HG03342 (cell line): ENCODE data around the gene CARD11.
A peak's percentile ranks its signal among the peaks of the same experiment; 100 is the strongest.

Experiments used
- ATAC-seq: cut with Tn5 transposase; IDR thresholded peaks from one replicate; pipeline ENCODE4 v1.9.1; 2021; ENCODE audit warnings: mild to moderate bottlenecking, moderate library complexity; ENCODE audit not compliant: unreplicated experiment

The CARD11 gene

DNA sequence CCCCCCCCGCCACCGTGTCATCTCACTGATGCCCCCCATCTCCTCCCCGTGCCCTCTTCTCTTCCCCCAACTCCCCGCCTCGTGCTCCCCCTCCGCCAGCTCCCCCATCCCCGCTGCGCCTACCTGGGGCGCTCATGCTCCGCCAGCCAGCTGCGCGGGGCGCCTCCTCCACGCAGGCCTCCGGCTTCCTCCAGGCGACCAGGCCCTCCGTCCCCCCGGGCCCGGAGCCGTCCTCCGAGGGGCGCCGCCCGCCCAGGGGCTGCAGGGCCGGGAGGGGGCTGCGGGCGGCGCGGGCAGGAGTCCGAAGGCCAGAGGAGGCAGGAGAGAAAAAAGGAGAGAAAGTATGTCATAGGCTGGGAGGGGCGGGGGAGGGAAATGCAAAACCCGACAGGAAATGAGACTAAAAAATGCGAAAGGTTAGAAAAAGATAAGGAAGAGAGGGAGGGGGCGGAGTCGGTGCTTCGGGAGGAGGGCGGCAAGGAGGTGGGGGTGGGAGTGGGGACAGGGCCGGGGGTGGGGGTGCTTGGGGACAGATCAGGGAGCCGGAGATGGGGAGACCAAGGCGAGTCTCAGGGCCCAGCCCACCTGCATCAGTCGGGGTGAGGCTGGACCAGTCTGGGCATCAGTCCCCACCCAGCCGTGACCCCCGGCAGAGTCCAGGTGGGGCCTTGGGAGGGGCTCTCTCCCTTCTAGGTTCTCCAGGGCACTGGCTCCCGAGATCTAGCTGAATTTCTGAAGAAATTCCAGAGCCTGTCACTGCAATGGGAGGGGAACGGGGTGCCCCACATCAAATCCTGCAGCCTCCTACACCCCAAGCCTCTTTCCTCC, at the start of gene CARD11:
TSS of gene CARD11 (minus strand) at position 324 of the 828 bp plus-strand sequence. CDS start 85,361 bp downstream, outside the sequence.
- peak; percentile 34 for ATAC-seq

DNA sequence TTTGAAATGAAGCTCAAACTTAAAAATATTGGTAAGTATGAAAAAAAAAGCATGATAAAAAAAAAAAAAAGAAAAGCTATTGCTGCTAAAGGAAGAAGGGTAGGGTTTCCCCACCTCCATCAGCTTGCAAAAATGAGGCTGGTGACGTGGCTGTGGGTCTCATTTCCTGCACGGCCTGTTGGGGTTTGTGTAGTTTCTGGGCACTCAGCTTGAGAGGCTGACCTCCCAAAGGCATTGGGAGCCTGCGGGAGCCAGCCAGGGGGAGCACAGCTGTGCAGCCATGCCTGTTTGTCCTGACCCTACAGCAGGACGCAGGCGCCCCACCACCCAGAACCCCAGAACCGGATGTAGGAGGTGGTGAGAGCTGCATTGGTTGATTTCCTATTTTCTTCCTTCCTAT, 48.8 kb upstream of the CARD11 start:
- peak; percentile 63 for ATAC-seq

DNA sequence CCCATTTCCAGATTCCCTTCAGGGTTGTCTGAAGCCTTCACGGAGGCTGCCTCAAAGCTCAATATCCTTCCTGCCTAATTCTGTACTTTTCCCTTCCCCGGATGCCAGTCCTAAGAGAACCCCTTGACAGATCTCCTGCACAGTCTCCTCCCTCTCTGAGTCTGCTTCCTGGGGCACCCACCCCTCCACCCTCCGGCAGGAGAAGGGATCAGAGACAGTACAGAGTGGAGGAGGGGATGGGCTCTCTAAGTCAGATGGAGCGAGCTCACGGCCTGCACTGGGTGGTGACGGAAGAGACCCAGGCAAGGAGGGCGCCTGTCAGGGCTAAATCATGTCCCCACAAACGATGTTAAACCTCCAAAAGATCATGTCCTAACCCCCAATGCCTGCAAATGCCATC, 48.0 kb upstream of the CARD11 start:
- no peak for ATAC-seq

DNA sequence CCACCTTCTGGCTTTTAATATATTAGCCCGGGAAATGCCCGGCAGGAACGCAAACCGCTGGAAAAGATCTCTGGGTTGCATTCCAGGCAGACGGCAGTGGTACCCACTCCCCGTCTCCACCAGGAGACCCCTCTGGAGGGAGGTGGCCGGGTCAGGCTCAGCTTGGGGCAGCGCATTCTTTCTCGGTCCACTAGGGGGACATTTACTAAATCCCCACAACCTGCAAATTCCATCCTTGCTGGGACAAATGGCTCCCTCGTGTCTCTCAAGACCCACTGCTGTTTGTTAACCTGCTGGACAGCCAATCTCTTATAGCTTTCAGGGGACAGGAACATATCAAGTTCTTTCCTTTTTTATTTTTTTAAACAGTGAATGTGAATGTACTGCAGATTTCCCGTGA, 45.8 kb upstream of the CARD11 start:
- no peak for ATAC-seq

DNA sequence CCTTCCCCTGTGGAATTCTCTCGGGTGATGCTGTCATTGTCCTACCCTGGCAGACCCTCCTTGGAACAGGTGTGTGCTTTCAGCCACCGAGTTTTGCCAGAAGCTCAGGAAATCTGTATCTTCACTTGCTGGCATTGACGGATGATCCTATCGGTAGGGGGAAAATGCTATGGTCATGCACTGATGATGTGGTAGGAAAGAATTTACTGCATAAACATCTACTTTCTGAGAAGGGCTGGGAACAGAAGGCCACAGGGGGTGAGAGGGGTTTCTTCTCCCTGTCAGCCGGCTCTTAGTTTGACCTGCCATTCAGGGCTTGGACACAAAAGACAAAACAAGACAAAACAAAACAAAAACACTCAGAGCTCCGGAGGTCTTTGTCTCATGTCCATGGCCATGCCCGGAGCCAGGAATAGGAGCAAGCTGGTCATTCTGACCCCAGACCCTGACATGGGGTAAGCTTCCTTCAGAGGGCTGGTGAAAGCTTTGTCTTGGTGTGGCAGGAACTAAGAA, 43.6 kb upstream of the CARD11 start:
- no peak for ATAC-seq

DNA sequence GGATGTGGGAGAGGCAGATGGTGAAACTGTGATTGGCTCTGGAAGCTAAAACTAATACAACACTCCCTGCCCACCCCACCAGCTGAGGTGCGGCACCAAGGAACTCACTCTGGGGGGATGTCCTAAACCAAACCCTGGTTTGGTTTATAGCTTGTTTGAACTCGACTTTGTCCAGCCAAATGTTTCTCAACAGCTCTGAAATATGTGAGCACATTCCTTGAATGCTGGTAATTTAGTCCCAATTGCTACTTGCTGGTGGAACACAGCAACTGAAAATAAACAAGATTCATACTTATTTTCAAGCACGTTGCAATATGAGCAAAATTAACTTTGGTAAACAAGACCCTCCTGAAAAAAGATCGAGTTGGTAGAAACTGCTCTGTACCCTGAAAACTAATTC, 39.7 kb upstream of the CARD11 start:
- no peak for ATAC-seq

DNA sequence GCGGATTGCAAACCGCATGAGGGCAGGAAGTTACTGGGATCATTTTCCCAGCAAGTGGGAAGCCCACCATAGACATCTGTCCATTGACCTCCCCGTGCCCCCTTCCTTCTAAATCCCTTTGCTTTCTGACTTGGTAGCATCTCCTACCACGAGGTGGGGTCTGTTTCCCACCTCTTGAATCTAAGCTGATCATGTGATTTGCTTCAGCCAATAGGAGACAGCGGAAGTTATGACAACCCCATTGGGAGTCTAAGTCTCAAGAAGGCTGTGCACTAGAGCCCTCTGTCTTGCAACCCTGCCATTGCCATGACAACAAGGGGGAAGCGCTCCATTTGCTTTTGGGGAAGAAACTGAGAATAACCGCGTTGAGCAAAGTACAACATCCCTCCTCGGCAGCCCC, 39.2 kb upstream of the CARD11 start:
- ATAC-seq: no peak

DNA sequence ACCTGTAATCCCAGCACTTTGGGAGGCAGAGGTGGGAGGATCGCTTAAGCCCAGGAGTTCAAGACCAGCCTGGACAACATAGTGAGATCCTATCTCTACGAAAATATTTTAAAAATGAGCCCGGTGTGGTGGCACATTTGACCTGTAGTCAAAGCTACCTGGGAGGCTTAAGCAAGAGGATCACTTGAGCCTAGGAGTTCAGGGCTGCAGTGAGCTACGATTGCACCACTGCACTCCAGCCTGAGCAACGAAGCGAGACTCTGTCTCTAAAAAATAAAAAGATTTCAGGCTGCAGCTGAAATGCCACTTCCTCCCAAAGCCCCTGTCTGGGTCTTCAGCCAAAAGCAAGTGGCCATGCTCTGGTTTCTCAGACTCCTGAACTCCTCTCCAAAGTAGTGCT, 38.7 kb upstream of the CARD11 start:
- no peak for ATAC-seq

DNA sequence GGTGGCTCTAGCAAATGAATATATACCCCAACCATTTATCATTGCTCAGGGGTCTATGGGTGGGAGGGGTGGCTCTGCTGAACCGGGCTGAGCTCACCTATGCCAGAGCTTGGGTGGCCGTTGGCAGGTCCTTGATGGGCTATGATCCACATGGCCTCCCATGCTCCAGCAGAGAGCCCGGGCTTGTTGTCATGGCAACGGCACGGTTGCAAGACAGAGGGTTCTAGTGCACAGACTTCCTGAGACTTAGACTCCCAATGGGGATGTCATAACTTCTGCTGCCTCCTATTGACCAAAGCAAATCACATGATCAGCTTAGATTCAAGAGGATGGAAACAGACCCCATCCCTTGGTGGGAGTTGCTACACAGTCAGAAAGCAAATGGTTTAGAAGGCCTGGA, 36.4 kb upstream of the CARD11 start:
- no peak for ATAC-seq

DNA sequence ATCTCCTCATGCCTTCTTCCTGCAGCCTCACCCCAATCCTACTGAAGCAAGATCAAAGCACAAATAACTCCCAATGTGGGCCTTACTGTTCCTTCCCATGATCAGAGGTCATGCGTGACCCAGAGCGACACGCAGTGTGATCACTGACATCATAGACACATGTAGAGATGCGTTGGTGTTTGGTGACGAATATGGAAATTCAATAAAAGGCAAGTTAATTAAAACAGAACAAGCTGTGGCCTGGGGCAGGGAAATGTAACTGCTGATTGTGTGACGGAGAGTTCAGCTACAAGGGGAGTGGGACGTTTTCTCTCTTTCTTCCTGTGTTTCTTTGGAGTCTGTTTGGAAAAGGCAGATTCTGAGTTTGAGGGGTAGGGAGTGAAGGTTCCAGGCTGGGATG, 34.8 kb upstream of the CARD11 start:
- no peak for ATAC-seq

DNA sequence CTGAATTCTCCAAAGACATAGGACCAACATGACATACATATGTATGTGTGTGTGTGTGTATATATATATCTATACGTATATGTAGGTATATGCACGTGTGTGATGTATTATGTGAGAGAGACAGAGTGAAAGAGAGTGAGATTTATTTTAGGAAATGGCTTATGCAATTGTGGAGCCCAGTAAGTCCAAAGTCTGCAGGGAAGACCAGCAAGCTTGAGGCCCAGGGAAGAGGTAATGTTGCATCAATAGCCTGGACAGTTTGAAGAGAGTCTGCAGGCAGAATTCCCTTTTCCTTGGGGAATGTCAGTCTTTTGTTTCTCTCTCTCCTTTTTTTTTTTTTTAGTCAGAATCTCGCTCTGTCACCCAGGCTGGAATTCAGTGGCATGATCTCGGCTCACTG, 33.0 kb upstream of the CARD11 start:
- ATAC-seq: no peak

DNA sequence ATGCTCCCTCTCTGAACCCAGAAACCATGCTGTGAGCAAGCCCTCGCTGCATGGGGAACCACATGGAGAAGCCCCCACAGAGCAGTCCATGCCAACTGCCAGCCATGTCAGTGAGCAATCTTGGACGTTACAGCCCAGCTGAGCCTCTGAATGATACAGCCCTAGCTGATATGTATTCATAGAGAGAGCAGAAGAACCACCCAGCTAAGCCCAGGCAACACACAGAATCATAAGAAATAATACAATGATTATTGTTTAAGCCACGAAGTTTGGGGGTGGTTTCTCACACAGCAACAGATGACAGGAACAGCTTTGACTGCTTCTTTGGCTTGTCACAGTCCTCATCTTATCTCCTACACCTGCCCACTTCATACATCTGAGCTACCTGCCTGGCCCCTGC, 32.5 kb upstream of the CARD11 start:
- no peak for ATAC-seq

DNA sequence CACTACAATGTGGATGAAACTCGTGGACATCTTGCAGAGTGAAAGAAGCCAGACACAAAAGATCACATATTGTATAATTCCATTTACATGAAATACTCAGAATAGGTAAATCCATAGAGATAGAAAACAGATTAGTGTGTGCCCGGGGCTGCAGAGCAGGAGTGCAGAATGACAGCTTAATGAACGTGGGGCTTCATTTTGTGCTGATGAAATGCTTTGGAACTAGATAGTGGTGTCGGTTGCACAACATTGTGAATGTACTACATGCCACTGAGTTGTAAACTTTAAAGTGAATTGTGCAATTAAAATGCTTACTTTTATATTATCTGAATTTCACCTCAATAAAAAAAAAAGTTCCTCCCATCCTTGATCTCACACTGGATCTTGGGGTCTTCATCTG, 31.8 kb upstream of the CARD11 start:
- ATAC-seq: no peak

DNA sequence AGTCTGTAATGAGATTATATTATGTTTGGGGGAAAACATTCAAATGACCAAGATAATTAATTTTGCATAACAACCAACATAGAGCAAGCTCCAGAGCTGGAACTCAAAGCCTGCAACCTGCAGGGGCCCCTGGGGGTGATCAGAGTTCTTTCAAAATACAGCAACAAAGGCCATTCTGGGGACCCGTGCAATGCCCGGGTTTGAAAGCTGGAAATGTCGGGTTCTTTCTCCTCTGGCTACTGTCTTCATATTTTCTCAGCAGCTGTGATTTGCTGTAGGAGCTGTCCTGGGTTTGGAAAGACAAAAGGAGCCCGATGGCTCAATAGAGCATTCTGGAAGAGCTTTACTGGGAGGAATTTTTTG, 30.8 kb upstream of the CARD11 start:
- no peak for ATAC-seq

DNA sequence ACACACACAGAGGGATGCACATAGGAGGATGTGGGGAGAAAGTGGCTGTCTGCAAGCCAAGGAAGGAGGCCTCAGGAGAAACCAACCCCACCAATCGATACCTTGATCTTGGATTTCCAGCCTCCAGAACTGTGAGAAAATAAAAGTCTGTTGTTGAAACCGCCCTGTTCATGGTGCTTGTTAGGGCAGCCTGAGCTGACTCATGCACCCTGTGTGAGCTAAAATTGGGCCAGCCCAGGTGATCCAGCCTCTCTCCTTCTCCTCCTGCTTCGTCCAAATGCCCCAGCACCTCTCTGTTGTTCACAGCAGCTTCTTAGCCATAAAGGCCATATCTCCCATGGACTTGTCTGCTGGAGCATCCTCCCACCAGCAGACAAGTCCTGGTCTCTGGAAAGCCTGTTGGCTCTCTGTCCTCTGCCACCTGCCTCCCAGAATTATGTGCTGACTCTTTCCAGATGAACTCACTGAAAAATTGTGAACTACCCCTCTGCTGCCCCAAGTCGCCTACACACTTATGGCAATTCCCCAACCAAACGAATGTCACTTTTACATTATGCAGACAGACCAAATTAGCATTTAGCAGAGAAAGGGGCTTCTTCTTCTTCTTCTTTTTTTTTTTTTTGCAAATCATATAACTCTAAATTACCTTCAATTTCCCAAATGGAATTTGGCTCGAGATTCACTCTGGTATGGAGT, 30.2 kb upstream of the CARD11 start:
- no peak for ATAC-seq

DNA sequence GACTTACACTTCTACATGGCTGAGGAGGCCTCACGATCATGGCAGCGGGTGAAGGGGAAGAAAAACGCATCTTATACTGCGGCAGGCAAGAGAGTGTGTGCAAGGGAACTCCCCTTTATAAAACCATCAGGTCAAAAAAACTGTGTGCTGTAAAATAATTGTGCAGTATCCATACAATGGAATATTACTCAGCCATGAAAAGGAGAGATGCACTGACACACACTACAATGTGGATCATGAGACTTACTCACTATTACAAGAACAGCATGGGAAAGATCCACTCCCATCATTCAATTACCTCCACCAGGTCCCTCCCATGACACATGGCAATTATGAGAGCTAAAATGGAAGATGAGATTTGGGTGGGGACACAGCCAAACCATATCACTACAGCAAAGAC, 27.2 kb upstream of the CARD11 start:
- no peak for ATAC-seq

DNA sequence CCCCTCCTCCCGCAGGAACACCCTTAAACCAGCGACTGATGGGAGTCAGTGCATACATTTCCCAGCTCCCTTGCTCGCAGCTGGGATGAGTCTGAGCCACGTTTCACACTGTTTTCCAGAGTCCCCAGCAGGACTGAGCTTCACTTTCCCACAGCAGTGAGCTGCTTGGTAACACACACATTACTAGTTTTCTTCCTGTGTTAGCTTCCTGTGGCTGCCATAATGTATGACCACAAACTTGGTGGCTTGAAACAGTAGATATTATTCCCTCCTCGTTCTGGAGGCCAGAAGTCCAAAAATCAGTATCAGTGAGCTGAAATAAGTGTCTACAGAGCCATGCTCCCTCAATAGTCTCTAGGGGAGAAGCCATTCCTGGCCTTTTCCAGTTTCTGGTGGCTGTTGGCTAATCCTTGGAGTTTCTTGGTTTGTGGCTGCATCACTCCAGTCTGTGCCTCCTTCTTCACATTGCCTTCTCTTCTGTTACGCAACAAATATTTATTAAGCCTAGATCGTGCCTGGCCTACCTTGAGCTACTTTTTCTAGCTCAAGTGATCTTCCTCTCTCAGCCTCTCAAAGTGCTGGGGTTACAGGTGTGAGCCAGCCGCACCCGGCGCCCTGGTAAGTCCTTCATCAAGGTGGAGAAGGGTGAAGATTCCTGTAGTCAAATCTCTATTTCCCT, 26.2 kb upstream of the CARD11 start:
- no peak for ATAC-seq

DNA sequence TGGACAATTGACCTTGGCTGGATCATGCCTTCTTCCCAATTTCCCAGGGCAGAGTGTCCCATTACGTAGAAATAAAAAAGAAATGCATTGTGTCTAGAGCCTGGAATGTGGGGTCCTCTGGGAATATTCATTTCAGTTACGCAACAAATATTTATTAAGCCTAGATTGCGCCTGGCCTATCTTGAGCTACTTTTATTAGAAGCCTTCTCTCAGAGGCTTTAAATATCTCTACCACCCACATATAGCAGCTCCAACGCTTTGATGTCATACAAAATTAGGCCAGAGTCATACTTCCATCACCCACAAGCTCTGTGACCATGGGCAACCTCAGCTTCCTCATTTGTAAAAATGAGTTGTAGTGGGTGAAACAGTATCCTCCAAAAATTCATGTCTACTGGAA, 24.9 kb upstream of the CARD11 start:
- peak; percentile 44 for ATAC-seq

DNA sequence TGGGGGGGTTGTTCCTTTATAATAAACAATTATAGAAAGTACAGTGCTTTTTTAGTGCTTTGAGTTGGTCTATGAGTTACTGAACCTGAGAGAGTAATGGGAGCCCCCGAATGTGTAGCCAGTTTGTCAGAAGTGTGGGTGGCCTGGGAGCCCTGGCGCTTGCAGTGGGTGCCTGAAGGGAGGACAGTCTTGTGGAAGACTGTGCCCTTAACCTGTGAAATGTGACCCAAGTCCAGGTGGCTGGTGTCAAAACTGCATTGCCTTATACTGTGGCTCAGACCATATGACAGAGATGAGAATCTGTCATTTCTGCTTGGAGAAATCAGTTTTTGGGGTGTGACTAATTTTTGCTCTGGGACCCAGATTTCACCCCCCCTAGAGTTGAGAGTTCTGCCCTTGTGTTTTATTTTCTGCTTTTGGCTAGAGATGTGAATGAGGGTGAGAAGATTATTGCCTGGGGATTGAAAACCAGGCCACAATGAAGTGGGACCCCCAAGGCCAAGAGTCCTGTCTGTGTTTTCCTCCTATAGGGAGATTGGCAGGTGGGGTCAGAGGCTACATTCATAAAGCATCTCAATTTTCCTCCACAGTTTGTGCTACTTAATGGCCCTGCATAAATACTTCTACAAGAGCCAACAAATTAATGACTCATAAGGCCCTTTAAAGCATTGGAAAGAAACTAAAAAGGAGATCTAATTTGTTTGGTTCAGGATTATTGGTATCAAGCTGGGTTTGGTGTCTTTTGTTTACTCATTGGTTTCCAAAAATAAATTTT, 24.1 kb upstream of the CARD11 start:
- no peak for ATAC-seq

DNA sequence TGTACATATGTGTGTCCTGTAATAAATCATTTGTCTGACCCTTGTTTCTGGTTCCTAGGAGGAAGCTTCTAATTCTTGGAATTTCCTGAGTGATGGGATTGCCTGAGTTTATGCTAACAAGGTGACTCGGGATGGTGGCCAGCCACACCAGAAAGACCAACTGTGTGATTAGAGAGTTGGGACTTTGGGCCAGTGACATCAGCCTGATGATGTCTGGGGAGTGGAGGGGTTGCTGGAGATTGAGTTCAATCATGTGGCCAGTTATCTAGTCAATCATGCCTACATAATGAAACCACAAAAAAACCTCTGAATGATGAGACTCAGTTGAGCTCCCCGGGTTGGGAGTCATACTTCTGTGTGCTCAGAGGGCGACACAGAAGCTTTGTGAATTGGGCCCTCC, 23.5 kb upstream of the CARD11 start:
- no peak for ATAC-seq

DNA sequence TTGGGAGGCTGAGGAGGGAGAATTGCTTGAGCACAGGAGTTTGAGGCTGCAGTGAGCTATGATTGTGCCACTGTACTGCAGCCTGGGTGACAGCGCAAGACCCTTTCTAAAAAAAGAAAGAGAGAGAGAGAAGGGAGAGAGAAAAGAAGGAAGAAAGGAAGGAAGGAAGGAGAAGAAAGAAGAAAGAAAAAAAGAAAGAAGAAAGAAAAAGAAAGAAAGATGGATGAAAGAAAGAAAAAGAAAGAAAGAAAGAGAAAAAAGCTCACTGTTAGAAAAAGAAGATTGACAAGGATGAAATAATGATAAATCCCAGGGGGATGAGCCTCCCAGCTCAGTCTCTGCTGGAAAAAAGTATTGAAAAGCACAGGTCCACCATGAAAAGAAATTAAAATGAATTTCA, 22.8 kb upstream of the CARD11 start:
- no peak for ATAC-seq
